ENCODE results near the gene RER1.
A peak's percentile ranks its signal among the peaks of the same experiment; 100 is the strongest.

Gene RER1

GRCh38 chr1:2373551-2374251, 17.9 kb upstream of the RER1 start:
- peak; percentile 20 for TF ChIP-seq CTCF (IDR thresholded peaks at IDR 0.05; ENCODE audit: low read depth, low read length)
- H3K4me3 ChIP-seq (ENCODE audit: low read depth, low read length): no peak overlapping the region
- no peak for DNase-seq (ENCODE audit: low read depth, low spot score)
- in situ Hi-C loops (cut with HindIII; ENCODE audit: low sequenced_read_pairs): loop anchor here (10.0 kb wide), 1 partner anchor 179 kb away; the partner anchor contains the start of gene FAAP20

GRCh38 chr1:2374252-2375155, 17.1 kb upstream of the RER1 start:
- H3K4me3 ChIP-seq (ENCODE audit: low read depth, low read length): no peak overlapping the region
- no peak for DNase-seq (ENCODE audit: low read depth, low spot score)
- no peak for TF ChIP-seq CTCF (IDR thresholded peaks at IDR 0.05; ENCODE audit: low read depth, low read length)
- in situ Hi-C loops (cut with HindIII; ENCODE audit: low sequenced_read_pairs): loop anchor here (10.0 kb wide), 1 partner anchor 180 kb away; the partner anchor contains the start of gene FAAP20

- TF ChIP-seq CTCF (IDR thresholded peaks at IDR 0.05; ENCODE audit: low read depth, low read length): no peak
- H3K4me3 ChIP-seq (ENCODE audit: low read depth, low read length): no peak overlapping the region
- no peak for DNase-seq (ENCODE audit: low read depth, low spot score)
- in situ Hi-C loops (cut with HindIII; ENCODE audit: low sequenced_read_pairs): loop anchor here (10.0 kb wide), 1 partner anchor 181 kb away; the partner anchor contains the start of gene FAAP20
Observed at GRCh38 chr1:2375246-2375922, 16.3 kb upstream of the RER1 start.

GRCh38 chr1:2375923-2376260, 15.7 kb upstream of the RER1 start:
- in situ Hi-C loops (cut with HindIII; ENCODE audit: low sequenced_read_pairs): loop anchor here (10.0 kb wide), 1 partner anchor 181 kb away; the partner anchor contains the start of gene FAAP20
- TF ChIP-seq CTCF (IDR thresholded peaks at IDR 0.05; ENCODE audit: low read depth, low read length): no peak
- H3K4me3 ChIP-seq (ENCODE audit: low read depth, low read length): no peak overlapping the region
- no peak for DNase-seq (ENCODE audit: low read depth, low spot score)

- H3K4me3 ChIP-seq (ENCODE audit: low read depth, low read length): no peak overlapping the region
- in situ Hi-C loops (cut with HindIII; ENCODE audit: low sequenced_read_pairs): loop anchor here (10.0 kb wide), 1 partner anchor 182 kb away; the partner anchor contains the start of gene FAAP20
- DNase-seq (ENCODE audit: low read depth, low spot score): no peak
- TF ChIP-seq CTCF (IDR thresholded peaks at IDR 0.05; ENCODE audit: low read depth, low read length): no peak
Observed at GRCh38 chr1:2376261-2376741, 15.3 kb upstream of the RER1 start.

Data from astrocyte of the spinal cord (primary cell).